ENCODE results near the gene POLE2.

GRCh38 chr14:49670475-49670874, 17.5 kb downstream of the POLE2 start:
- TF ChIP-seq CTCF (IDR thresholded peaks at IDR 0.05): no peak
- no peak for TF ChIP-seq POLR2A (IDR thresholded peaks at IDR 0.05; ENCODE audit: low read depth)
- no peak for TF ChIP-seq POLR2AphosphoS5 (IDR thresholded peaks at IDR 0.05)

Measured in esophagus muscularis mucosa (tissue), 3 donors.